H1 (cell line): ENCODE results near the gene TLE3. TPM values are rescaled to one million over a fixed set of nuclear protein-coding genes. Genes with fewer than 3 reads are reported as not detected.

Experiments used
- CHD7 ChIP-seq: fragments of 300-600 bp; sonication (generic); IDR thresholded peaks from 2 replicates; pipeline ENCODE4 v1.7.1; 2012; ENCODE audit warnings: low read length, moderate library complexity, mild to moderate bottlenecking, inconsistent platforms; ENCODE audit not compliant: insufficient replicate concordance
- TAF1 ChIP-seq: IDR thresholded peaks from 2 replicates; pipeline ENCODE4 v1.6.1; 2011; ENCODE audit warnings: mild to moderate bottlenecking, low read depth, low read length
- USF2 ChIP-seq: IDR thresholded peaks from 2 replicates; pipeline ENCODE4 v1.6.1; 2011; ENCODE audit warnings: low read length, improper control_type of control experiment
- polyA plus RNA-seq, 7 experiments: library from polyadenylated mRNA; depleted of rRNA in 3 of 7; stranded (reverse) in 5 of 7; unstranded in 2 of 7; fragments of >200 nt in 5 of 7; fragments of 200-250 nt in 2 of 7; gene quantifications; 1 replicate in 5 of 7; 2 replicates in 1 of 7; 4 replicates in 1 of 7; pipeline versions ENCODE4 v1.2.1 to v1.2.3, GENCODE V29; 2011 to 2013; ENCODE audit warnings: missing spikeins in 2 of 7, mixed read lengths in 2 of 7
- total RNA-seq: library from RNA; stranded (reverse); fragmentation: NEBNext Ultra II Directional; extraction: Animal tissue kit (Norgen Biotek cat#: 25700); gene quantifications from 2 replicates; pipeline ENCODE4 v1.2.1, GENCODE V29; 2021

Gene TLE3
- total and polyA plus RNA-seq, 2 of the 8 experiments (the other 6 are each of a cell fraction or from before 2014, with no cell fraction given) = 25.1 to 61.2 TPM

DNA sequence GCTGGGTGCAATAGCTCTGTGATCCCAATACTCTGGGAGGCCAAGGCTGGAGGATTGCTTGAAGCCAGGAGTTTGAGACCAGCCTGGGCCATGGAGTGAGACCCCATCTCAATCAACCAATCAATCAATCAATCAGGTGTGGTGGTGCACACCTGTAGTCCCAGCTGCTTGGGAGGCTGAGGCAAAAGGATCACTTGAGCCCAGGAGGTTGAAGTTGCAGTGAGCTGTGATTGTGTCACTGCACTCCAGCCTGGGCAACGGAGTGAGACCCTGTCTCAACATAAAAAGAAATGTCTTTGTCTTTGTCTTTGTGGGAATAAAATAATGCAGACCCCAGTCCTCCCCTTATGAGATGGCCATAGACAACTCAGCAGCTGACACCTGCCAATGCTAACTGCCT is 34.9 kb upstream of the TLE3 start (continued):
- TF ChIP-seq CHD7 = no peak
- no peak for TF ChIP-seq USF2
- TF ChIP-seq TAF1 = no peak
